GM18499 (cell line): ENCODE results near the gene MESP2.

ENCODE experiments used
- ATAC-seq: cut with Tn5 transposase; IDR thresholded peaks from one replicate; pipeline ENCODE4 v1.9.1; 2021; ENCODE audit warnings: moderate number of reproducible peaks; ENCODE audit not compliant: insufficient read depth, unreplicated experiment

Gene MESP2

DNA sequence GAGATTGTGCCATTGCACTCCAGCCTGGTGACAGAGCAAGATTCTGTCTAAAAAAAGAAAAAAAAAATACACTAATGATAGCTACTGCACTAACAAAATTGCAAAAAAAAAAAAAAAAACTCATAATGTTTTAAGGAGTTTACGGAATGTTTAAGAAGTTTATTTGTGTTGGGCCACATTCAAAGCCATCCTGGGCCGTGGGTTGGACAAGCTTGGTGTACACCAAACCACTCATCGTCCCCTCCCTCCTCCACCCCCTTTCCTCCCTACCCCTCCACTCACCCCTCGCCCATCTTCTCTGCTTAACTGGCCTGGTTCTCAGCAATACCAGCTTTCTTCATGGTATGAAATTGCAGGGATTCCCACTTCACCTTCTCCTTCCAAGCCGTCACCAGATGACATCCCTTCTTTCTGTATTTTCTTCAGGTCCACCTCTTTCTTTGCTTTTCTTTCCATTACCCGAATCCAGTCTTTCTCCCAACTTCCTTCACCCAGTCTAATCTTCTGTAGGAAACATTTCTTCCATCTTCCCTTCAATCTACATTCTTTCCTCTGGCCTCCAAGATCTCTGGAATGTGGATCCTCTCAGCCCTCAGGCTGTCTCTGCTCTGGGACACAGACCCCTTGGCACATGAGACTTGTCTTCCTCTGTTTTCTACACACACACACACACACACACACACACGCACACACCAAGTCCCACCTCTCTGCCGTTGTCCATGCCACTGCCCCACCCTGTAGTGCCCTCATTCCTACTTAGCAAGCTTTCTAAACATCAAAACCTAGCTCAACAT is 21.6 kb upstream of the MESP2 start:
- no peak for ATAC-seq

DNA sequence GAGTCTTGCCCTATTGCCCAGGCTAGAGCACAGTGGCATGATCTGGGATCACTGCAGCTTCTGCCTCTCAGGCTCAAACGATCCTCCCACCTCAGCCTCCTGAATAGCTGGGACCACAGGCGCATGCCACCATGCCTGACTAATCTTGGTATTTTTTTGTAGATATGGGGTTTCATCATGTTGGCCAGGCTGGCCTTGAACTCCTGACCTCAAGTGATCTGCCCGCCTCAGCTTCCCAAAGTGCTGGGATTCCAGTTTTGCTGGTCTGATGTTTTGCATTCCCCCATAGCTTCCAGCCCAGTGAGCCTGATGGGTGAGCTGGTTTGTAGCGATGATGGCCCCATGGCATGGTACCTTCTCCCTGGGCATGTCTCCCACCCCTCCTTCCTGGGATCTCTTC is 20.4 kb upstream of the MESP2 start:
- no peak for ATAC-seq

GRCh38 chr15:89756897-89757296 is 19.2 kb upstream of the MESP2 start:
- no peak for ATAC-seq

- no peak for ATAC-seq
Observed at GRCh38 chr15:89758283-89758682, 17.8 kb upstream of the MESP2 start.

DNA sequence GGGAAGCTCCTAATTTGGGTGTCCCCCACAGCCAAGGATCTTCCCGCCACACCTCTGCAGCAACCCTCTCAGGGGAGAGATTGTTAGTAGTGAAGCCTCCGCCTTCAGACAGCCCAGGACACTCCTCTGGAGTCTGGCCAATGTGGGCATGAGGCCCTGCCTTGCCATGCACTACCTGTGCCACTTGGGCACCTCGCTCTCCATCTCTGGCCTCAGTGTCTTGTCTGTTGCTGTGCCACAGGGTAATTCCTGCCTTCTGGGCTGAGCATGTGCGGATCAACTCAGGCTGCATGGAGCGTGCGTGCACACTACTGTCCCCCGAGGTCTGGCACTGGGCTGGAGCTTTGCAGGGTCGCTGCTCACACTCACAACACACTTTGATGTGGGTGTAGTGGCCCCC is 17.2 kb upstream of the MESP2 start:
- ATAC-seq: no peak

- ATAC-seq: no peak
Observed at GRCh38 chr15:89759835-89760234, 16.3 kb upstream of the MESP2 start.

DNA sequence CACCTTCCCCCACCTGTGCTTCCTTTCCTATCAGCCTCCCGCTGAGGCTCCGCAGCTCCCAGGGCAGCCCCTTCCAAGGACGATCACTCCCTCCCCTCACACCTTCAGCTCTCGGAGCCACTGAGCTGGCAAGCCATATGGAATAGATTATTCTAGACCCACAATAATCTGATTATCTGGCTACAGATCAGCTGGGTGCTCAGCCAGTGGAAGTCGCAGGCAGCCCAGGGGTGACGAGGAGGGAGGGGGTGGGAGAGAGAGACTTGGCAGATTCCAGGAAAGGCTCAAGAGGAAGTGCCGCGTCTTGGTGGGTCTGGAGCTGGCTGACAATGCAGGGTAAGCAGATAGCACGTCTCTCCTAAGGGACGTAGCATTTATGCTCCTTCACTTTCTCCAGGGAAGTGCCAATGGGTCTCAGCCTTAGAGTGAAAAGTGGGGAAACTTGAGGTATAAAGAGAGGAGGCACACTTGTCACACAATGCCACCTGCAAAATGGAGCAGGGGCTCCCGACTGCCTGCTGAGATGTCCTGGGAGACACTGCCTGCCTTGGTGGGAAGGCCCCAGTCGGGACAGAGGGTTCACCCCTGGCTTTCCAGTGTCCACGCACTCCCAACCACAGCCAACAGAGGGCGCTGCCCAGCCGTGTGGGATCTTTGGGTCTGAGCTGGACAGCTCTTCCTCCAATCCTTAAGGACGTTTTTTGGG is 15.7 kb upstream of the MESP2 start:
- no peak for ATAC-seq

DNA sequence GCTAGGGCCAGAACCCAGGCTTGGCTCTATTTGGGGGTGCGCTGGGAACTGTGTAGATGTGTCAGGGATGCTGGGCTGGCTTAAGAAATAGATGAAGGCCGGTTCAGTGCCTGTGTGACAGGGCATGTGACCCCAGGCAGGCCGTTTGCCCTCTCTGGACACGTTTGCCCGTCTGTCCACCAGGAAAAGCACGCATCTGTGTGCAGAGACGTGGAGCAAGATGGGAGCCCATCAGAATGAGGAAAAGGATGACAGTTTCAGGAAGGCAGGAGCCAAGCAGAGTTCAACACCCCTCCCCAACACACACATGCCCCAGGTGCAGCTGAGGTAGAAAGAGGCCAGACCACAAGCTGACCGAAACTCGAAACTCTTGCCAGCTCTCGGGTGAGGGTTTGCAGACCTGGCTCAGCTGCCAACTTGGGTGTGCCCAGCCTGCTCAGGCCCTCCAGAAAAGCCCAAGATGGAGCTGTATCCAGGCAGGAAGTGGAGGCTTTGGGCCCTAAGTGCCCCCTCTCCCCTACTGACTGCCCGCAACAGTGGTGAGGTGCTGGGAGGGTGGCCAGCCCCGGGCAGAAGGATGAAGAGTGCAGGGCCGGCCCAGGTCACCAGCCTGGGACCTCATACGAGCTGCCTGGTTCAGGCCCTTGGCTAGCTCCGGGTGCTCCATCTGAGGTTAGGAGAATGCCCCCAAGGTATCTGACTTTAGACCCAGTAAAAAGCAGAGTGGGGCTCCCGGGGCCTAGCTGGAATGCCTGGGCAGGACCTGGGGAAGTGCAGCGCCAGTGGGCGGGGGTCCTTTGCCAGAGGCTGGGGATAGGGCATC is 14.9 kb upstream of the MESP2 start:
- ATAC-seq: no peak

DNA sequence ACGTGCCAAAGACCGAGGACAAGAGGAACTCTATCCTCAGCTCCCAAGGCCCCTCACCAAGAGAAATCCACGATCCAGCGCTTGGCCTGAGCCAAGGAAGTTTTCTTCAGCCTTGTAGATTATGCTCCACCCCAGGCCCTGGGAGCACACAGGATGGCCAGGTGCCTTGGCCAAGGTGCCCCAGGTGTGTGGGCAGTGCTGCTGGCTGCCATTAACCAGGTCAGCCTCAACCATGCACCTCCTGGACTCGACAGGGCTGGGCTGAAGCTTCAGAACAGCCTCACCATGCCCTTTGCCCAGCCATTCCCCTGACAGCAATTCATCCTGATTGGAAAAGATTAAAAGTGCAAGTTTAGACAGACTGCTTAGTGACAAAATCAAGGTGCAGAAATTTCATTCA is 14.2 kb upstream of the MESP2 start:
- ATAC-seq: no peak

DNA sequence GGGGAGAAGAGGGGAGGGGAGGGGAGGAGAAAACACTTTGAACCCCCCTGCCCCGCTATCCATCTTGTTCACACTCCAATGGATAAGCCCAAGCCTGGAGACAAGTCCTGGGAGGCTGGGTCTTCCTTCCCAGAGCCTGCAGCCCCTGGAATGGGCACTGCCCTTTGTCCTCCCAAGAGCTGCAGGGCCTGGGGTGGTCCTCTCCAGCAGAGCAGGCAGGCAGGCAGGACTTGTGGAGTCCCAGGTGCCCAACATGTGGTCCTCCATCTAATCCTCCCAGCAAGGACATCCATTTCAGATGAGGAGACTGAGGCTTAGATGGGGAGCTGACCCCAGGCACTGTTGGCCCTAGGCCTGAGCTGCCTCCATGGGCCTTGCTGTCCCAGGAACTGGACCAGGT is 10.4 kb upstream of the MESP2 start:
- no peak for ATAC-seq

GRCh38 chr15:89766357-89767311 is 9.5 kb upstream of the MESP2 start:
- no peak for ATAC-seq

- ATAC-seq: no peak
Observed at GRCh38 chr15:89767411-89767915, 8.7 kb upstream of the MESP2 start.

- no peak for ATAC-seq
Observed at GRCh38 chr15:89768071-89768500, 8.0 kb upstream of the MESP2 start.

GRCh38 chr15:89769366-89769765 is 6.8 kb upstream of the MESP2 start:
- no peak for ATAC-seq

DNA sequence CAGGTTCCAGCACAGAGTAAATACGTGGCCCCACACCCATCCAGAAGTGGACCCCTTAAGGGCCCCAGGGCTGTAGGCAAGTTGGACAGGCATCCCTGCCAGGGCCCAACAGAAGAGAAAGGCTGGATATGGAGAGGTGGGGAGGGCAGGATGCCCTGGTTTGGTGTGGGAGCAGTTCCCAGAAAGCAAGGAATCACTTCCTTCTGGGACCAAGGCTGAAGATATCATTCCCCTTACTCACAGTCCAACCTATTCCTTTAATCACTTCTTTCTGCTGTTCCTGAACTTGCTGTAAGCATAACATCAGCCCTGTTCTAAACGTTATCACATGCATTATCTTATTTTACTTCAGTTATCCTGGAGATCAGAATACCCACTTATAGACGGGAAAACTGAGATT is 6.1 kb upstream of the MESP2 start:
- no peak for ATAC-seq

DNA sequence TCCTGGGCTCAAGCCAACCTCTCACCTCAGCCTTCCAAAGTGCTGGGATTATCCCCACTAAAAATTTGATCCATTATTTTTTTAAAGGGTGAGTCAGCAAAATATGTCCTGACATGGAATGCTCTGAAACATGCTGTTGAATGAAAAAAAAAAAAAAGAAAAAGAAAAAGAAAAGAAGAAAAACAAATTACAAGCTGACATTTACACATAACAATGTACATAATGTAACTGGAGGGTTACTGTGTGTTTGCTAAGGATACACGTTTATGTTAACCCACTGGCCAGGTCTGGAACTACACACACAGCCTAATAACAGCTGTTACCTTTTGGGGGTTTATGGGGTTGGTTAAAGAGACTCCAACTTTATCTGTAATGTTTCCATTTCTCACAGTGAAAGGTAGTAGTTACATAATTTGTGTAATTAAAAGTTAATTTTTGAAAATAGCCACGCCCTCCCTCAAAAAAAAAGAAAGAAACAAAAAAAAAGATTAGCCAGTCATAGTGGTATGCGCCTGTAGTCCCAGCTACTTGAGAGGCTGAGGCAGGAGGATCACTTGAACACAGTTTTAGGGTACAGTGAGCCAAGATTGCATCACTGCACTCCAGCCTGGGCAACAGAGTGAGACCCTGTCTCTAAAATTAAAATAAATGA is 3.1 kb upstream of the MESP2 start:
- no peak for ATAC-seq

GRCh38 chr15:89774492-89774891 is 1.6 kb upstream of the MESP2 start:
- ATAC-seq: no peak

DNA sequence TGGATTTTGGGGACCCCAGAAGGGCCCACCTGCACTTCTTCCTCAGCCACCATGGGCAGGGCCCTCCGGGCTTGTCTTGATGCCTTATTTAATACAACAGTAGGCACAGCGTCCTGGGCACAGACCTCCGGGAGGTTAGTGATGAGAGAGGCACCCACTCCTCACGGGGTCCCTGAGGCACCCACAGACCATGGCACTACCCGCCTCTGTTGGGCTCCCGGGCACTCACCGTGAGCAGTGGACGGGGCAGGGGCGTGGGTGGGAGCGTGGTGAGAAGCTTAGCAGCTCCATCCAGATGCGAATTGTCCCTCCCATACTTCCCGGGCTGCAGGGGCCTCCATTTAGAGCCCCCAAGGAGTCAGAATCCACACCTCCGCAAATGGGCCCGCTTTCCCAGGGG is 317 bp upstream of the MESP2 start:
- no peak for ATAC-seq

DNA sequence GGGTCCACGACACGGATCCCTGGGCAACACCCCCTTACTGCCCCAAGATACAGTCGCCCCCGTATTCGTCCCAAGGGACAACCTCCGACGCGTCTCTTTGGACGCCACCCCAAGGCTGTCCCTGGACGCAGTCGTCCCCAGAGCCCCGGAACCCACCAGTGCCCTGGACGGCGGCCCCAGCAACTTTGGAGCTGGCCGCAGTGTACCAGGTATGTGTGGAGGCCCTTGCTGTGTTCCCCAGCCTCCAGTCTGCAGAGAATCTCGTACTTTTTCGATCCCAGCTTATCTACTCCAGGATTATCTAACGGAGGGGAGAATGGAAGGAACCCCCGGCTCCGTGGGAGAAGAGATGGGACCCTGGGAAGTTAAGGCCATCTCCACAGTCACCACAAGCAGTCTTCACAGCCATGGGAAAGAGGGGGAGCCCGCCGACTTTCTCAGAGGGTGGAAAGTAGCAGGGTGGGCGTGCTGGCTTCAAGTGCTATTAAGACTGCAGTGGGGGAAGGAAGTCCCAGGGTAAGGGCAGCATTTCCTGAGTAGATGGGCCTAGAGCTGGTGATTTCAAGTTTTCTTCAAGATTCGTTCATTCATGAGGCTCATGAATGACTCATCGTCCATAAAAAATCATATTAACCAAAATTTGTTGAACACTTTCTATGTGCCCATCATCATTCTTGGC is 1.1 kb downstream of the MESP2 start:
- ATAC-seq: no peak
